ENCODE results near the gene ZNF679. TPM values are rescaled to one million over a fixed set of nuclear protein-coding genes. Genes with fewer than 3 reads are reported as not detected.

The ZNF679 gene
- total and polyA plus RNA-seq, 2 of the 13 experiments (the other 11 are each of a cell fraction or from before 2014, with no cell fraction given): not detected

GRCh38 chr7:64223366-64223765 is 4.9 kb upstream of the ZNF679 start:
- H3K9me3 ChIP-seq (ENCODE audit: low read length): peaks cover 89% of the 10 kb centered on the region
- no peak overlapping the region for H3K27ac ChIP-seq (ENCODE audit: extremely low read length, insufficient read depth, low read length)
- POLR2A ChIA-PET: no interaction called here
- DNase-seq (ENCODE audit: low spot score) (no peak), ATAC-seq (no peak), FAIRE-seq (no peak)
- no peak overlapping the region for H2AFZ ChIP-seq (ENCODE audit: low read length)
- in situ Hi-C loops (cut with HindIII; ENCODE audit: extremely low pct_ligation_motif_present, low pct_unique_long_range_greater_than_20kb): no loop called here
- WGBS (ENCODE audit: low lambda C conversion rate): 0% methylated on average over 1 of the region's 2 CpGs
- H3K9ac ChIP-seq (ENCODE audit: insufficient read depth, low read depth, low read length): no peak overlapping the region
- H3K27me3 ChIP-seq (ENCODE audit: control insufficient read depth in 1 of 2, insufficient read depth in 2 of 2, low read length in 2 of 2): no peaks in the 10 kb centered on the region
- BruUV-seq (replicated peaks): no TSS peak
- H3K4me1 ChIP-seq (ENCODE audit: insufficient read depth, low read length): no peaks in the 10 kb centered on the region
- H3K4me3 ChIP-seq (replicated peaks in 1 of 3; ENCODE audit: insufficient read depth in 1 of 3, low read depth in 2 of 3, low read length in 3 of 3): no peak overlapping the region
- CTCF ChIA-PET (ENCODE audit: low intra/inter-chr PET ratio, low total read pairs): no interaction called here
- no peak overlapping the region for H3K4me2 ChIP-seq (ENCODE audit: low read depth, low read length)
- no peaks in the 10 kb centered on the region for H3K36me3 ChIP-seq (replicated peaks in 1 of 2; ENCODE audit: control insufficient read depth in 1 of 2, insufficient read depth in 2 of 2, low read length in 2 of 2)
- intact Hi-C loops (cut with micrococcal nuclease; ENCODE audit: unreplicated experiment): no loop called here
- TF ChIP-seq ZNF639 (CRISPR knock-in tag; conservative IDR thresholded peaks at IDR 0.05): no peak
- no peak for TF ChIP-seq MTF2 (CRISPR knock-in tag; IDR thresholded peaks at IDR 0.05; ENCODE audit: borderline replicate concordance)
- TF ChIP-seq GZF1 (CRISPR knock-in tag; IDR thresholded peaks at IDR 0.05): no peak
- TF ChIP-seq MBD4 (IDR thresholded peaks at IDR 0.05; ENCODE audit: borderline replicate concordance, low read length): no peak
- no peak for TF ChIP-seq ZNF770 (CRISPR knock-in tag; IDR thresholded peaks at IDR 0.05)
- TF ChIP-seq CBFB (CRISPR knock-in tag; IDR thresholded peaks at IDR 0.05): no peak
- no peak for TF ChIP-seq ZNF281 (CRISPR knock-in tag; IDR thresholded peaks at IDR 0.05; ENCODE audit: borderline replicate concordance)
- TF ChIP-seq ATF4 (CRISPR knock-in tag; IDR thresholded peaks at IDR 0.05): no peak
- no peak for TF ChIP-seq ZNF264 (CRISPR knock-in tag; IDR thresholded peaks at IDR 0.05)
- no peak for TF ChIP-seq ZNF276 (CRISPR knock-in tag; IDR thresholded peaks at IDR 0.05; ENCODE audit: low read depth)
- no peak for TF ChIP-seq CBX5 (CRISPR knock-in tag; IDR thresholded peaks at IDR 0.05; ENCODE audit: borderline replicate concordance)
- no peak for TF ChIP-seq ZNF543 (CRISPR knock-in tag; IDR thresholded peaks at IDR 0.05)
- TF ChIP-seq ZNF143 (CRISPR knock-in tag; IDR thresholded peaks at IDR 0.05): no peak
- no peak for TF ChIP-seq ZBTB25 (CRISPR knock-in tag; IDR thresholded peaks at IDR 0.05)
- no peak for TF ChIP-seq RNF2 (conservative IDR thresholded peaks at IDR 0.05; ENCODE audit: low read depth)
- TF ChIP-seq BRD4 (CRISPR knock-in tag; IDR thresholded peaks at IDR 0.05): no peak
- H3K79me2 ChIP-seq (ENCODE audit: insufficient read depth, low read length): no peaks in the 10 kb centered on the region
- H4K20me1 ChIP-seq (ENCODE audit: insufficient read depth, low read length): no peaks in the 10 kb centered on the region
